ENCODE data around the gene UQCR11.

Gene UQCR11

GRCh38 chr19:1650650-1651567, 45.6 kb upstream of the UQCR11 start:
- Mint-ChIP-seq H3K27me3 (ENCODE audit: low read depth) (no peaks in the 10 kb centered on the region), H3K4me3 (peak overlapping the region; percentile 98 to 99 (median 98)), H3K4me1 (peaks cover 7% of the 10 kb centered on the region), H3K27ac (peak overlapping the region; percentile 98 to 99 (median 98)), H3K9me3 (no peaks in the 10 kb centered on the region), H3K36me3 (ENCODE audit: low read depth) (peaks cover 3% of the 10 kb centered on the region)
- no peak for TF ChIP-seq CTCF (IDR thresholded peaks at IDR 0.05; ENCODE audit: unreplicated experiment in 3 of 3)

GRCh38 chr19:1649706-1650649, 44.7 kb upstream of the UQCR11 start:
- Mint-ChIP-seq H3K9me3 (no peaks in the 10 kb centered on the region), H3K4me1 (peaks cover 7% of the 10 kb centered on the region), H3K27ac (peak overlapping the region; percentile 98 to 99 (median 98)), H3K27me3 (ENCODE audit: low read depth) (no peaks in the 10 kb centered on the region), H3K4me3 (peak overlapping the region; percentile 98 to 99 (median 98)), H3K36me3 (ENCODE audit: low read depth) (peaks cover 7% of the 10 kb centered on the region)
- TF ChIP-seq CTCF (IDR thresholded peaks at IDR 0.05; ENCODE audit: unreplicated experiment in 3 of 3): no peak

- no peak for TF ChIP-seq CTCF (IDR thresholded peaks at IDR 0.05; ENCODE audit: unreplicated experiment in 3 of 3)
- Mint-ChIP-seq H3K36me3 (ENCODE audit: low read depth) (peaks cover 7% of the 10 kb centered on the region), H3K4me3 (peak overlapping the region; percentile 35 to 52 (median 41))
These were observed 43.8 kb upstream of the UQCR11 start for GRCh38 chr19:1648920-1649541.

GRCh38 chr19:1648459-1648849, 43.2 kb upstream of the UQCR11 start:
- Mint-ChIP-seq H3K27me3 (ENCODE audit: low read depth) (no peaks in the 10 kb centered on the region), H3K4me3 (no peak overlapping the region), H3K9me3 (no peaks in the 10 kb centered on the region), H3K4me1 (peaks cover 7% of the 10 kb centered on the region), H3K36me3 (ENCODE audit: low read depth) (peaks cover 8% of the 10 kb centered on the region), H3K27ac (no peak overlapping the region)
- TF ChIP-seq CTCF (IDR thresholded peaks at IDR 0.05; ENCODE audit: unreplicated experiment in 3 of 3): no peak

More at GRCh38 chr19:1648920-1649541, 43.8 kb upstream of the UQCR11 start:
- Mint-ChIP-seq H3K9me3 (no peaks in the 10 kb centered on the region), H3K27ac (peak overlapping the region in 1 of 3 experiments; percentile 58), H3K4me1 (peaks cover 7% of the 10 kb centered on the region), H3K27me3 (ENCODE audit: low read depth) (no peaks in the 10 kb centered on the region)

- Mint-ChIP-seq H3K27ac (no peak overlapping the region), H3K27me3 (ENCODE audit: low read depth) (no peaks in the 10 kb centered on the region), H3K4me3 (peak overlapping the region in 1 of 3 experiments; percentile 40), H3K36me3 (ENCODE audit: low read depth) (peaks cover 15% of the 10 kb centered on the region), H3K4me1 (peaks cover 7% of the 10 kb centered on the region), H3K9me3 (no peaks in the 10 kb centered on the region)
- no peak for TF ChIP-seq CTCF (IDR thresholded peaks at IDR 0.05; ENCODE audit: unreplicated experiment in 3 of 3)
These were observed 42.5 kb upstream of the UQCR11 start for GRCh38 chr19:1647501-1648458.
